Measurements from ENCODE around the gene OR2W1.

OR2W1 gene

DNA sequence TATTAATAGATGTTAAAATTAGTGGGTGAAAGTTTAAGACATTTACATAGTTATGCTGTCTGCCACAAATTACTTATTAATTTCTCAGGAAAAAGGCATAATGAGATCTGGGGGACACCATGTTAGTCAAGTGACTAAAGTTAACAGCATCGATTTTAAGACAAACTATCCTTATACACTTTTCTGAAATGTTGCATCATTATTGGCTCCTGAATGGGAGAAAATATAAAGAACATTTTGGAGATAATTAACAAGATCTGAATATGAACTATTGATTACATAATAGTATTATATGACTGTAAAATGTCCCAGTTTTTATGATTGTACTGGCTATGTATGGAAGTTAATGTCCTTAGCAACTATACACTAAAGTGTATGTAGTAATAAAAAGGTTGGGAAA, 34.2 kb upstream of the OR2W1 start:
- Histone ChIP-seq H3K27me3 (no peaks in the 10 kb centered on the region), H3K27ac (no peak overlapping the region), H3K4me3 (no peak overlapping the region), H3K36me3 (no peaks in the 10 kb centered on the region), H3K4me1 (no peaks in the 10 kb centered on the region), H3K9me3 (no peaks in the 10 kb centered on the region)
- no peak for DNase-seq
- intact Hi-C loops (cut with DNase I; ENCODE audit: low total_unique reads) = no loop called here
- TF ChIP-seq, protein P1, sequence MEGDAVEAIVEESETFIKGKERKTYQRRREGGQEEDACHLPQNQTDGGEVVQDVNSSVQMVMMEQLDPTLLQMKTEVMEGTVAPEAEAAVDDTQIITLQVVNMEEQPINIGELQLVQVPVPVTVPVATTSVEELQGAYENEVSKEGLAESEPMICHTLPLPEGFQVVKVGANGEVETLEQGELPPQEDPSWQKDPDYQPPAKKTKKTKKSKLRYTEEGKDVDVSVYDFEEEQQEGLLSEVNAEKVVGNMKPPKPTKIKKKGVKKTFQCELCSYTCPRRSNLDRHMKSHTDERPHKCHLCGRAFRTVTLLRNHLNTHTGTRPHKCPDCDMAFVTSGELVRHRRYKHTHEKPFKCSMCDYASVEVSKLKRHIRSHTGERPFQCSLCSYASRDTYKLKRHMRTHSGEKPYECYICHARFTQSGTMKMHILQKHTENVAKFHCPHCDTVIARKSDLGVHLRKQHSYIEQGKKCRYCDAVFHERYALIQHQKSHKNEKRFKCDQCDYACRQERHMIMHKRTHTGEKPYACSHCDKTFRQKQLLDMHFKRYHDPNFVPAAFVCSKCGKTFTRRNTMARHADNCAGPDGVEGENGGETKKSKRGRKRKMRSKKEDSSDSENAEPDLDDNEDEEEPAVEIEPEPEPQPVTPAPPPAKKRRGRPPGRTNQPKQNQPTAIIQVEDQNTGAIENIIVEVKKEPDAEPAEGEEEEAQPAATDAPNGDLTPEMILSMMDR (IDR thresholded peaks at IDR 0.05) = no peak

DNA sequence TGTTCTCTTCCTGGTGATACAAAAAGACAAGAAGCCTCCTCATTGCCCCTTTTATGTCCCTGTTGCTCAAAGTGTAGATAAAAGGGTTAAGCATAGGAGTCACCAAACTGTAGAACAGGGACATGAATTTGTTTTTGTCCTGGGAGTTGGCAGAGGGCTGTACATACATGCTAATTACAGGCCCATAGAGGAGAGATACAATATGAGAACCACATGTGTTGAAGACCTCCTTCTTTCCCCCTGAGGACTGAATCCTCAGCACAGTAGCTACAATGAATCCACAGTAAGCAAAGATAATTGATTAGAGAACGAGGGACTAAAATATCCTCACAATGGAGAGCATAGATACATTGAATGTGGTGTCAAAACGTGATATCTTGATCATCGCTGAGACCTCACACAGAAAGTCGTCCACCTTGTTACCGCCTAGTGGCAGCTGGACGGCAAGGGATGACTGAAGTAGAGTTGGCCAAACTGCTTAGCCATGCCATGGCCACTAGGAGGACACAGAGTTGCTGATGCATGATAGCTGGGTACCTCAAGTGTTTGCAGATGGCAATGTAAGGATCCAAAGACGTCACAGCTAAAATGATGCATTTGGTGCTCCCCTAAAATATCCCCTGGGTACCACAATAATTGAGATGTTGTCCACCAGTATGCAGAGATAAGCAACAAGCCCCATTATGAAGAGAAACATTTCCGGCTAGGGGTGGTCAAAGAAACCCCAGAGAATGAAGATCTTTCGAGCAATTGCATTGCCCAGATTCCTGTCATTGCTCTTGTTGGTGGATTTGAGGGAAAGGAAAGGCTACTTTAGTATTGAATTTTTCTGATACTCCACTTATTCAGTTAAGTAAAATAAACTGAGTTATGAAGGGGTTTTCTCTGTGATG, 27.1 kb upstream of the OR2W1 start:
- H3K9me3 ChIP-seq = no peaks in the 10 kb centered on the region
- intact Hi-C loops (cut with DNase I; ENCODE audit: low total_unique reads) = no loop called here
- H3K4me3 ChIP-seq = no peak overlapping the region
- H3K27ac ChIP-seq = no peak overlapping the region
- TF ChIP-seq, protein P1 (IDR thresholded peaks at IDR 0.05) = no peak
- H3K4me1 ChIP-seq = no peaks in the 10 kb centered on the region
- DNase-seq = no peak
- H3K27me3 ChIP-seq = no peaks in the 10 kb centered on the region
- no peaks in the 10 kb centered on the region for H3K36me3 ChIP-seq

DNA sequence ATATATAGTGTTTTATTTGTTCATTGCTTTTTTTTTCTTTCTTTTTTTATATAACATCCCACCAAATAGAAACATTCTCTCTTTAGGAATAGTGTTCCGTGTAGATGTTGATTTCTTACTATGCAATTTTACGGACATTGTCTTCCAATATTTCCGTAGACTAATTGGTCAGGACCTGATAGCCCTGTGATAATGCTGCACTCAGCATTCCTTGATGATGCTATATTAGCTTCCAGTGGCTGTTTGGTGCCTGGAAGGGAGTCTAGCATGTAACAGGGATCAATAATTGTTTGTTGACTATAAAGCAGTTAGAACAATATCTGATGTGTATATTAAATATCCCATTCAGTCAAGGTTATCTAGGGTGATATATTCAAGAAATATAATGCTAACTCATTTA, 6.7 kb upstream of the OR2W1 start:
- H3K4me1 ChIP-seq = no peaks in the 10 kb centered on the region
- no peaks in the 10 kb centered on the region for H3K36me3 ChIP-seq
- intact Hi-C loops (cut with DNase I; ENCODE audit: low total_unique reads) = no loop called here
- no peak for DNase-seq
- TF ChIP-seq, protein P1 (IDR thresholded peaks at IDR 0.05) = no peak
- no peak overlapping the region for H3K27ac ChIP-seq
- peaks cover 0 to 3% (median 0%) of the 10 kb centered on the region in 3 donors for H3K9me3 ChIP-seq
- no peak overlapping the region for H3K4me3 ChIP-seq
- no peaks in the 10 kb centered on the region for H3K27me3 ChIP-seq

DNA sequence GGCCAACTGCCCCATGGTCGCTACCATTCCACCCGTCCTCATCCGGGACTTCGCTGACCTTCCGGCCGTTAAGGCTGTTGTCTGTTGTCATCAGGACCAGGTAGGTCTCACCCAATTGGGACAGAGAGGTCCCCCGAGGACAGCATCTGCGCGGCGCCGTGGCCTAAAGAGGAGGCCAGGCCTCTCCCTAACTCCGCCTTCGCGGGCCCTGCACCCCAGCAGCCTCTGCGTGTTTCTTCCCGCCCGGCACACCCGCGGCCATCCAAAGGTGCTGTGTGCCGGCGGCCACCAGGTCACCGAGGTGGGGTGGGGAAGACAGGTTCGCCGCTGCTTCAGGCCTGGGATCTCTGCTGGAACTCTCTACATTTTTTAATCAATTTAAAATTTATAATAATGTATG, 9.0 kb downstream of the OR2W1 start:
- Histone ChIP-seq H3K27me3 (no peaks in the 10 kb centered on the region), H3K9me3 (no peaks in the 10 kb centered on the region), H3K4me1 (no peaks in the 10 kb centered on the region), H3K27ac (no peak overlapping the region), H3K4me3 (no peak overlapping the region), H3K36me3 (no peaks in the 10 kb centered on the region)
- no peak for DNase-seq
- intact Hi-C loops (cut with DNase I; ENCODE audit: low total_unique reads) = no loop called here
- TF ChIP-seq, protein P1 (IDR thresholded peaks at IDR 0.05) = no peak

DNA sequence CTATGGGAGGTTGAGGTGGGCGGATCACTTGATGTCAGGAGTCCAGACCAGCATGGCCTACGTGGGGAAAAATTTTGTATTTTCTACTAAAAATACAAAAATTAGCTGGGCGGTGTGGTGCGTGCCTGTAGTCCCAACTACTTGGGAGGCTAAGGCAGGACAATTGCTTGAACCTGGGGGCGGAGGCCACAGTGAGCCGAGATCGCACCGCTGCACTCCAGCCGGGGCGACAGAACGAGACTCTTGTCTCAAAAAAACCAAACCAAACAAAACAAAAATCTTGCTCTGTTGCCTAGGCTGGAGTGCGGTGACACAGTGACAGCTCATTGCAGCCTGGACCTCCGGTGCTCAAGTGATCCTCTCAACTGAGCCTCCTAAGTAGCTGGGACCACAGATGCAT, 16.2 kb downstream of the OR2W1 start:
- Histone ChIP-seq H3K9me3 (no peaks in the 10 kb centered on the region), H3K4me3 (no peak overlapping the region), H3K27me3 (peaks cover 0 to 11% of the 10 kb centered on the region in 2 donors), H3K36me3 (no peaks in the 10 kb centered on the region), H3K4me1 (no peaks in the 10 kb centered on the region), H3K27ac (no peak overlapping the region)
- TF ChIP-seq, protein P1 (IDR thresholded peaks at IDR 0.05) = no peak
- DNase-seq = no peak
- intact Hi-C loops (cut with DNase I; ENCODE audit: low total_unique reads) = no loop called here
